ENCODE results near the gene KIF17. TPM values are rescaled to one million over a fixed set of nuclear protein-coding genes. Genes with fewer than 3 reads are reported as not detected.

Gene KIF17
- polyA plus RNA-seq, 1 of the 3 experiments (the other 2 are of a cell fraction), result 4.3 TPM

DNA sequence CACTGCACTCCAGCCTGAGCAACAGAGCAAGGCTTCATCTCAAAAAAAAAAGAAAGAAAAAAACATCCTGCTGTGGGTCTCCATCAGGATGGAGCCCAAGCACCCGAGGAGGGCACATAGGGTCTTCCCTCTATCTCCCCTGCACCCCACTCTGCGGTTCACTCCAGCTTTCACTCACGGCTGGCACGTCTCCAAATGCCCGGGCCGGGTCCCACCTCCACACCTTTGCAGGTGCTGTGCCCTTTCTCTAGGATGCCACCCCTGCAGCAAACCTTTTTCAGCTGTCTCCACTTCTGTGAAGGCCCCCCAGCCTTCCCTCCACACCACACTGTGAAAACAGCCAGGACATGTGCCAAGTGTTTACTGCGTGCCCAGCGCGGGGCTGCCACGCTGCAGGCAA, 34.2 kb downstream of the KIF17 start:
- POLR2A ChIA-PET, result interaction anchor here (0.6 to 0.8 kb wide), 2 partner anchors 22 to 554 kb away, joined by 3 read pairs; partner anchors contain the start of gene DDOST
- no peaks in the 10 kb centered on the region for H3K9me3 ChIP-seq

More for the DNA sequence above, 34.2 kb downstream of the KIF17 start:
- H3K27me3 ChIP-seq (ENCODE audit: insufficient read depth), result no peaks in the 10 kb centered on the region
- 80% methylated on average over 10 of the region's 10 CpGs for WGBS (ENCODE audit: low lambda C conversion rate)
- DNase-seq, result no peak
- H3K4me1 ChIP-seq (ENCODE audit: control insufficient read depth in 1 of 2, insufficient read depth in 2 of 2, low read depth in 1 of 2, low read length in 1 of 2), result no peaks in the 10 kb centered on the region; a peak in 1 of 4 replicates
- no peak overlapping the region for H3K4me3 ChIP-seq (ENCODE audit: low read depth in 2 of 2, low read length in 1 of 2)
- TF ChIP-seq, protein P1, sequence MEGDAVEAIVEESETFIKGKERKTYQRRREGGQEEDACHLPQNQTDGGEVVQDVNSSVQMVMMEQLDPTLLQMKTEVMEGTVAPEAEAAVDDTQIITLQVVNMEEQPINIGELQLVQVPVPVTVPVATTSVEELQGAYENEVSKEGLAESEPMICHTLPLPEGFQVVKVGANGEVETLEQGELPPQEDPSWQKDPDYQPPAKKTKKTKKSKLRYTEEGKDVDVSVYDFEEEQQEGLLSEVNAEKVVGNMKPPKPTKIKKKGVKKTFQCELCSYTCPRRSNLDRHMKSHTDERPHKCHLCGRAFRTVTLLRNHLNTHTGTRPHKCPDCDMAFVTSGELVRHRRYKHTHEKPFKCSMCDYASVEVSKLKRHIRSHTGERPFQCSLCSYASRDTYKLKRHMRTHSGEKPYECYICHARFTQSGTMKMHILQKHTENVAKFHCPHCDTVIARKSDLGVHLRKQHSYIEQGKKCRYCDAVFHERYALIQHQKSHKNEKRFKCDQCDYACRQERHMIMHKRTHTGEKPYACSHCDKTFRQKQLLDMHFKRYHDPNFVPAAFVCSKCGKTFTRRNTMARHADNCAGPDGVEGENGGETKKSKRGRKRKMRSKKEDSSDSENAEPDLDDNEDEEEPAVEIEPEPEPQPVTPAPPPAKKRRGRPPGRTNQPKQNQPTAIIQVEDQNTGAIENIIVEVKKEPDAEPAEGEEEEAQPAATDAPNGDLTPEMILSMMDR (IDR thresholded peaks at IDR 0.05), result no peak
- TF ChIP-seq TAF1 (IDR thresholded peaks at IDR 0.05; ENCODE audit: borderline replicate concordance, low read depth, low read length) (no peak), EP300 (IDR thresholded peaks at IDR 0.05; ENCODE audit: borderline replicate concordance in 1 of 2, low read depth in 1 of 2, low read length in 1 of 2) (no peak), ZBTB33 (IDR thresholded peaks at IDR 0.05; ENCODE audit: borderline replicate concordance, low read depth) (no peak), JUND (IDR thresholded peaks at IDR 0.05) (no peak), RXRA (IDR thresholded peaks at IDR 0.05; ENCODE audit: borderline replicate concordance, low read depth) (no peak), TEAD4 (IDR thresholded peaks at IDR 0.05; ENCODE audit: borderline replicate concordance, insufficient read depth) (no peak), GABPA (IDR thresholded peaks at IDR 0.05; ENCODE audit: low read depth) (no peak), POLR2AphosphoS5 (IDR thresholded peaks at IDR 0.05; ENCODE audit: low read depth, low read length) (no peak), RCOR1 (IDR thresholded peaks at IDR 0.05; ENCODE audit: low read length) (no peak), FOSL2 (IDR thresholded peaks at IDR 0.05; ENCODE audit: borderline replicate concordance, low read depth) (no peak)
- TF ChIP-seq, protein P2, sequence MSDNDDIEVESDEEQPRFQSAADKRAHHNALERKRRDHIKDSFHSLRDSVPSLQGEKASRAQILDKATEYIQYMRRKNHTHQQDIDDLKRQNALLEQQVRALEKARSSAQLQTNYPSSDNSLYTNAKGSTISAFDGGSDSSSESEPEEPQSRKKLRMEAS (IDR thresholded peaks at IDR 0.05; ENCODE audit: low read depth), result no peak
- H3K4me2 ChIP-seq, result no peak overlapping the region
- no peaks in the 10 kb centered on the region for H3K36me3 ChIP-seq (replicated peaks in 1 of 2; ENCODE audit: control insufficient read depth in 1 of 2, insufficient read depth in 2 of 2, low read length in 1 of 2)
- H4K20me1 ChIP-seq (ENCODE audit: insufficient read depth), result no peaks in the 10 kb centered on the region
- CTCF ChIA-PET, result interaction anchor here (0.9 to 1.2 kb wide), 2 partner anchors 13 to 22 kb away, joined by 3 read pairs; partner anchors contain the start of gene DDOST
- H2AFZ ChIP-seq (ENCODE audit: low read depth), result no peak overlapping the region
- no peak overlapping the region for H3K9ac ChIP-seq
- no peaks in the 10 kb centered on the region for H3K79me2 ChIP-seq (ENCODE audit: insufficient read depth)
- no peaks in the 10 kb centered on the region for H3K9me2 ChIP-seq
- H3K27ac ChIP-seq (ENCODE audit: low read depth in 2 of 2, low read length in 1 of 2), result no peak overlapping the region
- no peaks in the 10 kb centered on the region for H3F3A ChIP-seq (replicated peaks; ENCODE audit: insufficient read depth)

Measured in SK-N-SH (cell line).